Measurements from ENCODE around the gene NLK.

NLK gene

DNA sequence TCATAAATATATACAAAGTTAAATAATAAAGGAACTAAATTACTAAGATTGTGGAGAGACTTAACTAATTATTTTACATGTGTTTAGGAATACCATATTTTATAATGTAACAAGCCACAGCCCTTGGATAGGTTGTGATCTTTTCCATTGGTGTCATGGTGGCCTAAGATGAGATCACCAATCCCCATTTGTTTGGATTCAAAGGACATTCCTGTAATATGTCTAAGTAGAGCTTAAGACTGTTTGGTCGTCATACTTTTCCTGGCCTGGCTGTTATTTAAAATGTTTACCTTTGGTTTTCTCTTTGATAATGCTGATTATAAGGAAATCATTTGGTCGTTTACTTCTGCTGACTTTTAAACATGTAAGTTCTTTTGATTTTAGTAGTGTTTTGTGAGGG is 118.1 kb downstream of the NLK start:
- no peak for DNase-seq (ENCODE audit: low spot score)
- in situ Hi-C loops (cut with MboI; ENCODE audit: low sequenced_read_pairs, unreplicated experiment), result no loop called here
- TF ChIP-seq, protein P1, sequence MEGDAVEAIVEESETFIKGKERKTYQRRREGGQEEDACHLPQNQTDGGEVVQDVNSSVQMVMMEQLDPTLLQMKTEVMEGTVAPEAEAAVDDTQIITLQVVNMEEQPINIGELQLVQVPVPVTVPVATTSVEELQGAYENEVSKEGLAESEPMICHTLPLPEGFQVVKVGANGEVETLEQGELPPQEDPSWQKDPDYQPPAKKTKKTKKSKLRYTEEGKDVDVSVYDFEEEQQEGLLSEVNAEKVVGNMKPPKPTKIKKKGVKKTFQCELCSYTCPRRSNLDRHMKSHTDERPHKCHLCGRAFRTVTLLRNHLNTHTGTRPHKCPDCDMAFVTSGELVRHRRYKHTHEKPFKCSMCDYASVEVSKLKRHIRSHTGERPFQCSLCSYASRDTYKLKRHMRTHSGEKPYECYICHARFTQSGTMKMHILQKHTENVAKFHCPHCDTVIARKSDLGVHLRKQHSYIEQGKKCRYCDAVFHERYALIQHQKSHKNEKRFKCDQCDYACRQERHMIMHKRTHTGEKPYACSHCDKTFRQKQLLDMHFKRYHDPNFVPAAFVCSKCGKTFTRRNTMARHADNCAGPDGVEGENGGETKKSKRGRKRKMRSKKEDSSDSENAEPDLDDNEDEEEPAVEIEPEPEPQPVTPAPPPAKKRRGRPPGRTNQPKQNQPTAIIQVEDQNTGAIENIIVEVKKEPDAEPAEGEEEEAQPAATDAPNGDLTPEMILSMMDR (IDR thresholded peaks at IDR 0.05; ENCODE audit: borderline replicate concordance, control extremely low read depth, extremely low read depth, insufficient read depth, missing control alignments), result no peak

DNA sequence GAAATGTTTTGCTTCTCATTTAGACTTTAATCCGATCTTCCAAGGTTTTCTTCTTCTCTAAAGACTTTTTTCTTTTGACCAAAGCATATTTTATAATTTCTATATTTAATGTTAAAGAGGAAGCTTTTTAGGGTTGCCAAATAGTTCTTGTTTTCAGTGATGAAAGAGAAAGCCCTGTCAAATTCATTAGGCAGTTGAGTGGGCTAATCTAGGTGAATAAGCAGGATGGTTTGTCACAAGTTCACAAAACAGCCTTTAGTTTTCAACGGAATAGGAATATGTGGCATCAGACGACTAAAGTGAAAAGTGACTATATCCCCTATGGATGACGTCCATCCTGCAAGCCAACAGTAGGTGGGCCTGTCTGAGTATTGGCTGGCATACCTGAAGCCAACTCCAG is 118.8 kb downstream of the NLK start:
- TF ChIP-seq, protein P1 (IDR thresholded peaks at IDR 0.05; ENCODE audit: borderline replicate concordance, control extremely low read depth, extremely low read depth, insufficient read depth, missing control alignments), result no peak
- DNase-seq (ENCODE audit: low spot score), result no peak
- in situ Hi-C loops (cut with MboI; ENCODE audit: low sequenced_read_pairs, unreplicated experiment), result no loop called here

DNA sequence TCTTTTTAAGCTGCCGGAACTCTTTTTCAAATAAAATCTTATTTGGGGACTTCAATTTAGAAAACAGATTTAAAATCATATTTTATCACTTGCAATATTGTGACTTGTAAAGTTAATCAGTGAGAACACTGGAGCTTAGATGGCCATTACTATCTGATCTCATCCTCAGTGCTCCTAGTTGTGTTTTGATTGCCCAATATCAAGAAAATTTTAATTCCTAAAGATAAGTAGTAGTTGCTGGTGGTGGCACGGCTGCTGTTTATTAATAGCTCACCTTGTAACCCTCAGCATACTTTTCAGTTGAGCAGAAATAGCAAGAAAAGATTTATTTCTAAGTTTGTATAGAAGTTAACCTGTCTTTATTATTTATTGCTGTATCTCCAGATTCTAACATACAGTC is 124.0 kb downstream of the NLK start:
- TF ChIP-seq, protein P1 (IDR thresholded peaks at IDR 0.05; ENCODE audit: borderline replicate concordance, control extremely low read depth, extremely low read depth, insufficient read depth, missing control alignments), result no peak
- in situ Hi-C loops (cut with MboI; ENCODE audit: low sequenced_read_pairs, unreplicated experiment), result no loop called here
- DNase-seq (ENCODE audit: low spot score), result no peak

DNA sequence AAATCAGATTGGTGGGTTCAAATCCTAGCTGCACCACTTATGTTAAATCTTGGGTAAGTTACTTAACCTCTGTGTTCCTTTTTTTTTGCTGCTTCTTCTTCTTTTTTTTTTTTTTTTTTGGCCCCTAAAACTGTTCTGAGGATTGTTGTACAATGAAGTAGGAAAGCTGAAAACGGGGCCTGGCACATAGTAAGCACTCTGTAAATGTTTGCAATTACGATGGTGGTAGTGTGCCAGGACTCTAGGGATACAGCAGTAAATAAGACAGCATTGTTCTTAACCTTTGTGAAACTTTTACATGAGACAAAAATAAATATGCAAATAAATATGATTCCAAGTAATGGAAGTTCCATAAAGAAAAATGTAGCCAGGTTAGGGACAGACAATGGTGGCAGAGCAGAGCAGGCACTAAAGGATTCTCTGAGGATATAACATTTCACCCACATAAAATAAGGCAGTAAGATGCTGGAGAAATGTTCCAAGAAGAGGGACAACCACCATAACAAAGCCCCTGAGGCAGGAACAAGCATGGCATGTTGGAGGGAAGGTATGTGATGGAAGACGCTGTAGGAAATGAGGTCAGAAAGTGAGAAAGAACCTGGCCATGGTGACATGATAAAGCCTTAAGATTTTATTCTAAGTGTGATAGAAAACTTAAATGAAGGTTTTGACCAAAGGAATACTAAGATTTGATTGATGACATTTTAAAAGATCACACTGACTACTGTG is 127.3 kb downstream of the NLK start:
- TF ChIP-seq, protein P1 (IDR thresholded peaks at IDR 0.05; ENCODE audit: borderline replicate concordance, control extremely low read depth, extremely low read depth, insufficient read depth, missing control alignments), result no peak
- in situ Hi-C loops (cut with MboI; ENCODE audit: low sequenced_read_pairs, unreplicated experiment), result no loop called here
- no peak for DNase-seq (ENCODE audit: low spot score)

DNA sequence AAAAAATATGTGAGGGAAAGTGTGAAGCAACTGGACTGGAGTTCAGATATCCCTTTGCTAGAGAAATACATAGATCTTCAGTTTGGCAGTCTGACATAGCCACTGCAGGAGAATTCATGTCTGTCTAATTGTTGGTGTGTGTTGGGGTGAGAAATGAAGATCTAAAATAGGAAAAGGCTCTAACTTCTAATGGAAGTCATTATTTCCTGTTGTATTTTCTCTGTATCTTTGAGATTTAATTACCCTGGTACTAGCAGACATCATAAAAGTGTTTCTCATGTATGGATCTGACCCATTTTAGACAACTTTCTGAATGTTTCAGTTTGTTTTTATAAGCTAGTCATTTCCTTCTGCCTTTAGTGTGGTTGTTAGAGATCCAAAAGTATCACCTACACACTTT is 128.3 kb downstream of the NLK start:
- no peak for DNase-seq (ENCODE audit: low spot score)
- in situ Hi-C loops (cut with MboI; ENCODE audit: low sequenced_read_pairs, unreplicated experiment), result no loop called here
- TF ChIP-seq, protein P1 (IDR thresholded peaks at IDR 0.05; ENCODE audit: borderline replicate concordance, control extremely low read depth, extremely low read depth, insufficient read depth, missing control alignments), result no peak

DNA sequence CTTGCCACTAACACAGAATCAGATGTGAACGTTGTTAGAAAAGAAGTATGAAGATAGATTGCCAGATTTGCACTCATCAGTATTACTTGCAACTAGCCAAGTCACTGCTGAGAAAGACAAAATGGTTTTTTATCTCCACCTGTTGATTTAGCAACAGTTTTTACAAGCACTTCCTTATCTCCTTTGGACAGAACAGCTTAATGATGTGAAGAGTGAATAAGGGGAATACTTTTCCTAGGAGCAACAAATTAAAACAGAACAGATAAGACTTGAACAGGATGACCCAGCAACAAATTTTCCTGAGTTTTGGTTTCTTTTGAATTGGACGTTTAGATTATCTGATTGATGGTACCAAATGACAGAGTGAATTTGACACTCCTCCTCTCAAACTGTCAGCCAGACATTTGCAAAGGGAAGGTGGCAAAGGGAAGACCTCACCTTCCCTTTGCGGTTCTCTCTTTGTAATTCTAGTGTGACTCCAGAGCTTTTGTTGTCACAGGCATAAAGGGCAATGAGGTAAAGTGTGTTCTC is 130.6 kb downstream of the NLK start:
- in situ Hi-C loops (cut with MboI; ENCODE audit: low sequenced_read_pairs, unreplicated experiment), result no loop called here
- DNase-seq (ENCODE audit: low spot score), result no peak
- TF ChIP-seq, protein P1 (IDR thresholded peaks at IDR 0.05; ENCODE audit: borderline replicate concordance, control extremely low read depth, extremely low read depth, insufficient read depth, missing control alignments), result no peak
